Suprapubic skin (tissue), 4 donors: ENCODE data around the gene HSDL2.

ENCODE experiments used
- EP300 ChIP-seq: sonication (generic); formaldehyde crosslinking; IDR thresholded peaks from one replicate; pipeline ENCODE4 v1.6.1; 2017; ENCODE audit warnings: antibody characterized with exemption
- POLR2AphosphoS5 ChIP-seq, 3 donors: sonication (generic); formaldehyde crosslinking; IDR thresholded peaks; one replicate each; pipeline ENCODE4 v1.6.1; 2017; ENCODE audit warnings: antibody characterized with exemption in 3 of 3

- TF ChIP-seq POLR2AphosphoS5 (IDR thresholded peaks at IDR 0.05) (no peak), EP300 (no peak)
These were observed 31.5 kb upstream of the HSDL2 start for GRCh38 chr9:112348257-112349007.
